Endothelial cell of umbilical vein (primary cell): ENCODE results near the gene UBQLNL. TPM values are rescaled to one million over a fixed set of nuclear protein-coding genes. Genes with fewer than 3 reads are reported as not detected.

Experiments
- BruUV-seq: library from RNA; stranded (reverse); fragments of 400-500 nt; replicated peaks from 2 replicates; lab custom pipeline; 2021; lab: Mats Ljungman, UMichigan
- CTCF ChIA-PET: fragments of 300-600, 350-600 bp; sonication (Branson Sonifier 250); formaldehyde crosslinking; loops from one replicate; lab custom pipeline; 2021; ENCODE audit warnings: antibody characterized with exemption, inconsistent platforms; lab: Charles Lee
- POLR2A ChIA-PET: fragments of 300-600, 350-600 bp; sonication (Branson Sonifier 250); formaldehyde crosslinking; loops from one replicate; lab custom pipeline; 2021; ENCODE audit warnings: antibody characterized with exemption, inconsistent platforms; lab: Charles Lee
- DNase-seq: peaks from one replicate; pipeline ENCODE4 v3.0.0-alpha.2; 2011; ENCODE audit warnings: low read depth, low spot score
- FAIRE-seq: peaks from 2 replicates; lab custom pipeline; 2011; peaks lifted over from hg19 to GRCh38; lab: Jason Lieb, UNC
- H2AFZ ChIP-seq: 2 replicates; pipeline ENCODE4 v1.6.0; 2012; ENCODE audit warnings: low read depth, low read length, control low read depth, inconsistent platforms
- H3K27ac ChIP-seq: 2 replicates; pipeline ENCODE4 v1.5.1; 2011; ENCODE audit warnings: low read depth, mild to moderate bottlenecking, control low read depth, low read length, moderate library complexity; ENCODE audit not compliant: insufficient read depth
- H3K27me3 ChIP-seq, 2 experiments: 2 replicates each; pipeline versions ENCODE4 v1.6.0 to v1.6.1; 2011; ENCODE audit warnings: low read length in 2 of 2, mixed read lengths in 1 of 2; ENCODE audit not compliant: control insufficient read depth in 2 of 2, insufficient read depth in 2 of 2
- H3K36me3 ChIP-seq, 2 experiments: 2 replicates in 1 of 2; 3 replicates in 1 of 2; pipeline ENCODE4 v1.5.1; 2011; ENCODE audit warnings: low read length in 2 of 2, mild to moderate bottlenecking in 1 of 2, moderate library complexity in 1 of 2; ENCODE audit not compliant: control insufficient read depth in 2 of 2, insufficient read depth in 2 of 2; ENCODE audit errors: extremely low read depth in 1 of 2
- H3K4me1 ChIP-seq: 3 replicates; pipeline ENCODE4 v1.5.1; 2011; ENCODE audit warnings: mild to moderate bottlenecking, low read length; ENCODE audit not compliant: control insufficient read depth, insufficient read depth; ENCODE audit errors: extremely low read depth
- H3K4me2 ChIP-seq: 2 replicates; pipeline ENCODE4 v1.6.1; 2011; ENCODE audit warnings: low read length, control low read depth, mixed read lengths; ENCODE audit not compliant: insufficient read depth
- H3K4me3 ChIP-seq, 3 experiments: fragments of 200-600 bp in 1 of 3; sonication (generic), shearing (Covaris generic) in 1 of 3; replicated peaks in 1 of 3; 2 replicates each; pipeline ENCODE4 v1.5.1; 2011 to 2016; ENCODE audit warnings: control low read depth in 3 of 3, low read length in 3 of 3, mild to moderate bottlenecking in 2 of 3, inconsistent platforms in 1 of 3, low read depth in 1 of 3, moderate library complexity in 1 of 3; ENCODE audit not compliant: insufficient read depth in 1 of 3
- H3K79me2 ChIP-seq: 2 replicates; pipeline ENCODE4 v1.6.0; 2012; ENCODE audit warnings: low read length, inconsistent platforms; ENCODE audit not compliant: control insufficient read depth, insufficient read depth
- H3K9ac ChIP-seq: replicated peaks from 2 replicates; pipeline ENCODE3; 2011; ENCODE audit warnings: low read length, control low read depth; ENCODE audit not compliant: insufficient read depth; ENCODE audit errors: extremely low read depth
- H3K9me1 ChIP-seq: replicated peaks from 3 replicates; pipeline ENCODE4 v1.6.0; 2011; ENCODE audit warnings: mild to moderate bottlenecking, low read length; ENCODE audit not compliant: control insufficient read depth, insufficient read depth; ENCODE audit errors: extremely low read depth
- H3K9me3 ChIP-seq: replicated peaks from 2 replicates; pipeline ENCODE4 v1.5.1; 2012; ENCODE audit warnings: low read length, inconsistent platforms; ENCODE audit not compliant: control insufficient read depth, insufficient read depth
- H4K20me1 ChIP-seq: replicated peaks from 2 replicates; pipeline ENCODE3; 2011; ENCODE audit warnings: mild to moderate bottlenecking, low read length; ENCODE audit not compliant: control insufficient read depth, insufficient read depth; ENCODE audit errors: extremely low read depth
- CTCF ChIP-seq, 2 donors: IDR thresholded peaks; 1 replicate in 1 of 2; 2 replicates in 1 of 2; pipeline ENCODE4 v1.5.1; 2011; ENCODE audit warnings: low read length in 2 of 2, mild to moderate bottlenecking in 2 of 2, moderate library complexity in 2 of 2, control low read depth in 1 of 2, inconsistent platforms in 1 of 2, low read depth in 1 of 2; ENCODE audit not compliant: insufficient read depth in 1 of 2; ENCODE audit errors: extremely low read depth in 1 of 2
- EZH2 ChIP-seq: IDR thresholded peaks from 2 replicates; pipeline ENCODE4 v1.6.1; 2012; ENCODE audit warnings: borderline replicate concordance, low read depth, mild to moderate bottlenecking, moderate library complexity, low read length, inconsistent platforms; ENCODE audit not compliant: severe bottlenecking
- FOS ChIP-seq: IDR thresholded peaks from 2 replicates; pipeline ENCODE4 v1.6.1; 2011; ENCODE audit warnings: mild to moderate bottlenecking, low read length, moderate library complexity, borderline replicate concordance; ENCODE audit not compliant: insufficient read depth
- GATA2 ChIP-seq: IDR thresholded peaks from 2 replicates; pipeline ENCODE4 v1.7.0; 2011; ENCODE audit warnings: low read depth, mild to moderate bottlenecking, moderate library complexity, mixed read lengths, low read length; ENCODE audit not compliant: insufficient read length, insufficient read depth
- JUN ChIP-seq: IDR thresholded peaks from 2 replicates; pipeline ENCODE4 v1.6.1; 2011; ENCODE audit warnings: borderline replicate concordance, low read depth; ENCODE audit not compliant: insufficient read length, insufficient read depth
- MAX ChIP-seq: IDR thresholded peaks from 2 replicates; pipeline ENCODE4 v1.6.1; 2011; ENCODE audit not compliant: insufficient read depth, insufficient read length
- MYC ChIP-seq: IDR thresholded peaks from one replicate; pipeline ENCODE4 v1.6.1; 2011; ENCODE audit warnings: mild to moderate bottlenecking, low read depth, low read length
- POLR2A ChIP-seq: IDR thresholded peaks from 2 replicates; pipeline ENCODE4 v1.6.1; 2012; ENCODE audit warnings: low read depth, mild to moderate bottlenecking, control low read depth, low read length
- POLR2AphosphoS5 ChIP-seq: IDR thresholded peaks from 2 replicates; pipeline ENCODE4 v1.6.1; 2012; ENCODE audit warnings: low read depth, mild to moderate bottlenecking, control low read depth, low read length, moderate library complexity; ENCODE audit not compliant: insufficient read depth
- dilution Hi-C: fragments of 300-500 bp; cut with MboI; formaldehyde crosslinking; loops from one replicate; pipeline ENCODE4 v1.15.0; 2019; ENCODE audit warnings: low sequenced_read_pairs; ENCODE audit not compliant: extremely low pct_ligation_motif_present
- intact Hi-C: fragments of 100-400 bp; cut with micrococcal nuclease; formaldehyde crosslinking; loops from one replicate; pipeline ENCODE4 v1.10.0; 2022
- polyA plus RNA-seq, 4 experiments: library from polyadenylated mRNA; depleted of rRNA in 3 of 4; stranded (reverse) in 3 of 4; unstranded in 1 of 4; fragments of >200 nt; gene quantifications; 2 replicates each; pipeline versions ENCODE4 v1.2.1 to v1.2.3, GENCODE V29; 2011 to 2012; ENCODE audit warnings: missing spikeins in 1 of 4
- total RNA-seq: library from RNA; stranded (reverse); gene quantifications from 2 replicates; pipeline ENCODE4 v1.2.3, GENCODE V29; 2021

UBQLNL gene
- total and polyA plus RNA-seq, 2 donors (not counting 3 experiments of a cell fraction or from before 2014, with no cell fraction given), result 0.33 to 0.48 TPM

GRCh38 chr11:5509803-5510202 lies 6.7 kb downstream of the UBQLNL start, which contains the start of gene UBQLN3:
UBQLN3 (minus strand) TSS chr11:5509957; CDS start chr11:5509558, 399 bp downstream.
- no peak within 1 kb of the TSS for H3K4me3 ChIP-seq
- H3K27me3 ChIP-seq, result peaks cover 0 to 2% of the 10 kb centered on the region in 2 experiments
- no peaks in the 10 kb centered on the region for H3K9me1 ChIP-seq
- no peak within 1 kb of the TSS for H3K4me2 ChIP-seq
- H3K27ac ChIP-seq, result no peak within 1 kb of the TSS
- no peak for FAIRE-seq
- intact Hi-C loops (no loop called here), dilution Hi-C loops (no loop called here)
- BruUV-seq, result no TSS peak
- POLR2A ChIA-PET, result no interaction called here
- CTCF ChIA-PET, result no interaction called here
- no peak for DNase-seq
- no peaks in the 10 kb centered on the region for H3K9me3 ChIP-seq
- no peak within 1 kb of the TSS for H2AFZ ChIP-seq
- TF ChIP-seq POLR2A (no peak), MAX (no peak), POLR2AphosphoS5 (no peak), CTCF (IDR thresholded peaks at IDR 0.05; ENCODE audit: extremely low read depth in 1 of 2, insufficient read depth in 1 of 2, low read depth in 1 of 2, low read length in 2 of 2) (no peak), JUN (no peak), EZH2 (no peak), FOS (no peak), GATA2 (no peak), MYC (no peak)
- no peaks in the 10 kb centered on the region for H3K36me3 ChIP-seq
- no peaks in the 10 kb centered on the region for H4K20me1 ChIP-seq
- H3K4me1 ChIP-seq, result no peaks in the 10 kb centered on the region
- no peak within 1 kb of the TSS for H3K9ac ChIP-seq
- no peaks in the 10 kb centered on the region for H3K79me2 ChIP-seq
